ENCODE measurements around the gene PHF23.
"Not testable (repeated sequence)": the region's sequence is repeated elsewhere in the genome, so short reads cannot be mapped to it uniquely, and the experiment has no call there.

The PHF23 gene

GRCh38 chr17:7258731-7259554 lies 19.7 kb upstream of the PHF23 start:
- no peak for DNase-seq

- DNase-seq, result no peak
These were observed 17.7 kb upstream of the PHF23 start for GRCh38 chr17:7256766-7257456.

GRCh38 chr17:7254511-7254910 lies 15.3 kb upstream of the PHF23 start:
- no peak for DNase-seq

GRCh38 chr17:7253082-7253481 lies 13.8 kb upstream of the PHF23 start:
- no peak for DNase-seq

GRCh38 chr17:7252176-7253043 lies 13.2 kb upstream of the PHF23 start, which contains the start of gene ELP5:
Gene ELP5 (plus strand): TSS chr17:7252215. CDS start chr17:7252551, 336 bp downstream.
- peak; percentile 96 for DNase-seq

GRCh38 chr17:7251661-7252175 lies 12.5 kb upstream of the PHF23 start, which contains the start of gene CTDNEP1:
Gene CTDNEP1 (minus strand): TSS chr17:7251734. CDS start chr17:7251296, 438 bp downstream.
- DNase-seq, result peak; percentile 99

GRCh38 chr17:7250695-7251627 lies 11.7 kb upstream of the PHF23 start:
- DNase-seq, result peak; percentile 41

- no peak for DNase-seq
These were observed 10.6 kb upstream of the PHF23 start for GRCh38 chr17:7249830-7250229.

GRCh38 chr17:7249214-7249613 lies 10.0 kb upstream of the PHF23 start:
- no peak for DNase-seq

- no peak for DNase-seq
These were observed 9.5 kb upstream of the PHF23 start for GRCh38 chr17:7248796-7249195.

GRCh38 chr17:7246779-7247178 lies 7.5 kb upstream of the PHF23 start:
- no peak for DNase-seq

- not testable (repeated sequence) for DNase-seq
These were observed 4.6 kb upstream of the PHF23 start for GRCh38 chr17:7243838-7244237.

- DNase-seq, result no peak
These were observed 4.1 kb upstream of the PHF23 start for GRCh38 chr17:7243453-7243729.

GRCh38 chr17:7242717-7243452 lies 3.6 kb upstream of the PHF23 start:
- peak; percentile 97 for DNase-seq

- peak; percentile 97 for DNase-seq
These were observed 2.8 kb upstream of the PHF23 start, which contains the start of gene GABARAP for GRCh38 chr17:7241783-7242716. Gene GABARAP (minus strand): TSS chr17:7242449. CDS start chr17:7242330, 119 bp downstream.

- no peak for DNase-seq
These were observed 2.0 kb upstream of the PHF23 start for GRCh38 chr17:7241090-7241733.

- DNase-seq, result no peak
These were observed 1.1 kb upstream of the PHF23 start for GRCh38 chr17:7240375-7240774.

- peak; percentile 62 for DNase-seq
These were observed 702 bp downstream of the PHF23 start for GRCh38 chr17:7238420-7239090.

Data from femur (tissue), 1 donor.